Bronchial epithelial cell (primary cell): Measurements from ENCODE around the gene CD207. TPM values are rescaled to one million over a fixed set of nuclear protein-coding genes. Genes with fewer than 3 reads are reported as not detected.

Experiments used
- DNase-seq: peaks from one replicate; pipeline ENCODE4 v3.0.0-alpha.2; 2010; ENCODE audit warnings: low read depth
- FAIRE-seq: peaks from 2 replicates; lab custom pipeline; 2011; peaks lifted over from hg19 to GRCh38; lab: Jason Lieb, UNC
- H3K27me3 ChIP-seq: 2 replicates; pipeline ENCODE4 v1.5.1; 2011; ENCODE audit warnings: low read length; ENCODE audit not compliant: control insufficient read depth, insufficient read depth
- H3K36me3 ChIP-seq: 2 replicates; pipeline ENCODE4 v1.5.1; 2011; ENCODE audit warnings: low read length; ENCODE audit not compliant: control insufficient read depth, insufficient read depth
- H3K4me3 ChIP-seq: 2 replicates; pipeline ENCODE4 v1.5.1; 2011; ENCODE audit warnings: mild to moderate bottlenecking, low read depth, low read length, control low read depth
- CTCF ChIP-seq: IDR thresholded peaks from 2 replicates; pipeline ENCODE4 v1.5.1; 2011; ENCODE audit warnings: mild to moderate bottlenecking, moderate library complexity, low read length, control low read depth, inconsistent platforms; ENCODE audit not compliant: insufficient read depth, severe bottlenecking
- total RNA-seq: library from RNA; depleted of rRNA; stranded (reverse); fragments of >200 nt; gene quantifications from 2 replicates; pipeline ENCODE4 v1.2.1, GENCODE V29; 2014

Gene CD207
- total RNA-seq, 1 donor from 2014 or later: not detected

- no peak for TF ChIP-seq CTCF
- H3K4me3 ChIP-seq: no peak overlapping the region
- H3K27me3 ChIP-seq: peaks cover 2% of the 10 kb centered on the region
- no peaks in the 10 kb centered on the region for H3K36me3 ChIP-seq
- DNase-seq: no peak
- no peak for FAIRE-seq
Measured at GRCh38 chr2:70822843-70823242, 12.8 kb downstream of the CD207 start.

- Histone ChIP-seq H3K27me3 (peaks cover 5% of the 10 kb centered on the region), H3K4me3 (no peak within 1 kb of the TSS), H3K36me3 (no peaks in the 10 kb centered on the region)
- no peak for DNase-seq
- TF ChIP-seq CTCF: no peak
- no peak for FAIRE-seq
Measured at GRCh38 chr2:70820499-70820898, 15.1 kb downstream of the CD207 start, which contains the start of gene CLEC4F. Gene CLEC4F (minus strand): TSS chr2:70820599. CDS start chr2:70820523, 76 bp downstream.

GRCh38 chr2:70817284-70817954, 18.2 kb downstream of the CD207 start:
- H3K27me3 ChIP-seq: peaks cover 5% of the 10 kb centered on the region
- H3K4me3 ChIP-seq: no peak overlapping the region
- FAIRE-seq (peak; percentile 36), DNase-seq (no peak)
- no peaks in the 10 kb centered on the region for H3K36me3 ChIP-seq
- no peak for TF ChIP-seq CTCF

- no peak for FAIRE-seq
- no peak for DNase-seq
Measured at GRCh38 chr2:70816726-70817125, 18.9 kb downstream of the CD207 start.

GRCh38 chr2:70808983-70809958, 26.3 kb downstream of the CD207 start:
- DNase-seq: no peak
- no peak for TF ChIP-seq CTCF
- Histone ChIP-seq H3K4me3 (no peak overlapping the region), H3K36me3 (no peaks in the 10 kb centered on the region), H3K27me3 (peaks cover 5% of the 10 kb centered on the region)
- peak; percentile 28 for FAIRE-seq

More at GRCh38 chr2:70816726-70817125, 18.9 kb downstream of the CD207 start:
- Histone ChIP-seq H3K36me3 (no peaks in the 10 kb centered on the region), H3K4me3 (no peak overlapping the region), H3K27me3 (peaks cover 5% of the 10 kb centered on the region)
- no peak for TF ChIP-seq CTCF
